NCI-H774 (cell line): ENCODE data around the gene SCAF4.
A peak's percentile ranks its signal among the peaks of the same experiment; 100 is the strongest.
"Not testable (repeated sequence)": the region's sequence is repeated elsewhere in the genome, so short reads cannot be mapped to it uniquely, and the experiment has no call there.

Experiments
- DNase-seq: peaks from one replicate; lab custom pipeline; 2025; lab: John Stamatoyannopoulos, UW

SCAF4 gene

DNA sequence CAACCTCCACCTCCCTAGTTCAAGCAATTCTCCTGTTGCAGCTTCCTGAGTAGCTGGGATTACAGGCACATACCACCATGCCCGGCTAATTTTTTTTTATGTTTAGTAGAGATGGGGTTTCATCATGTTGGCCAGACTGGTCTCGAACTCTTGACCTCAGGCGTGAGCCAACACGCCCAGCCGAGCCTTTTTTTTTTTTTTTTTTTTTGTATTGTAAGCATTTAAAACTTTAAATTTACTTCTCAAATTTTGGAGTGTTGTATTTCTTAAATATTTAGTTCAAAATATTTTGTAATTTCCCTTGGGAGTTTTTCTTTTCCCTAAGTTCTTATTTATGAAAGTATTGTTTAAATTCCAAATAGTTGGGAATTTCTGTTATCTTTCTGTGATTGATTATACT lies 9.2 kb upstream of the SCAF4 start:
- DNase-seq, result no peak

DNA sequence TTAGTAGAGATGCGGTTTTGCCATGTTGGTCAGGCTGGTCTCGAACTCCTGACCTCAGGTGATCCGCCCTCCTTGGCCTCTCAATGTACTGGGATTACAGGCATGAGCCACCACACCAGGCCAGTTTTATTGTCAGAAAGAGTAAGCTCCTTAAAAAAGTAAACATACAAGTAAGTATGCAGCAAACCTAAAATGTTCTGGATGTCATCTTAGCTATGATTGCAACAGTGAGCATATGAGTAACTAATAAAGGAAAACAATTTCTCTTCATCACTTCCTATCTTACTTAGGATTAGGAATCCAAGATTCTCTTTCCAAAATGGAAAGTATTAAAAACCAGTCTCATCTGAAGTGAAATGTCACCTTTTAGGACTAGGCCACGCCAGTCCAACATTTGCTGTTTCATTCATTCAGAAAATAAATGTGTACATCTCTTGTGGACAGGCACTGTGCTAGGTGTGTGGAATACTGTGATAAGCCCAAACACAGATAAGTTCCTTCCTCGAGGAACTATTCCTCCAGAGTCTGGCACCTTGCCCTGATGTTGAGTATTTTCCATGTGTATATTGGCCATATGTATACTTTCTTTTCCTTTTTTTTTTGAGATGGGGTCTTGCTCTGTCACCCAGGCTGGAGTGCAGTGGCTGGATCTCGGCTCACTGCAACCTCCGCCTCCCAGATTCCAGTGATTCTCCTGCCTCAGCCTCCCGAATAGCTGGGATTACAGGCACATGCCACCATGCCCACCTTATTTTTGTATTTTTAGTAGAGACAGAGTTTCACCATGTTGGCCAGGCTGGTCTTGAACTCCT lies 5.9 kb upstream of the SCAF4 start:
- not testable (repeated sequence) for DNase-seq

DNA sequence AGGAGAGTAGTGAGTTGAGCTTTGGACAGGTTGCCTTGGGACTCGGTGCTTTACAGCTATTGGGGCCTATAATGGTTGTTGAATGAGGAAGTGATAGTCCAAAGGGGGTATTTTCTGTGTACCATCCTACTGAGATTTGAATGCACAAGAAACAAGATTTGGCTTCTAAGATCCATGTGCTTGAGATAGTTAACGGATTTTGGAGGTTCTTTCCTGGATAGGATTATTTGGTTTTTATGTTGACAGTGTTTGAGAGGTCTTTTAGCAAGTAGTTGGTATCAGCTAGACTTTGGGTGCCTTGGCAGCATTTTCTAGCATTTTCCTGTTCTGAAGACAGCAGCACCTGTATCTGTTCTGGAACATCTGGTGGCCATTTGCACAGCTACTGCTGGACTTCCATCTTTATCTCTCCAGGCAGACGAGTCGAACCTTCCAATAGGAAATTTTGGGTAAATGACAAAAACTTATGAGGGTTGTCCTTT lies 3.6 kb upstream of the SCAF4 start:
- DNase-seq, result no peak

- no peak for DNase-seq
Observed at GRCh38 chr21:31733551-31734149, 1.7 kb upstream of the SCAF4 start.

- DNase-seq, result peak; percentile 37
Observed at GRCh38 chr21:31732597-31733550, 956 bp upstream of the SCAF4 start.

DNA sequence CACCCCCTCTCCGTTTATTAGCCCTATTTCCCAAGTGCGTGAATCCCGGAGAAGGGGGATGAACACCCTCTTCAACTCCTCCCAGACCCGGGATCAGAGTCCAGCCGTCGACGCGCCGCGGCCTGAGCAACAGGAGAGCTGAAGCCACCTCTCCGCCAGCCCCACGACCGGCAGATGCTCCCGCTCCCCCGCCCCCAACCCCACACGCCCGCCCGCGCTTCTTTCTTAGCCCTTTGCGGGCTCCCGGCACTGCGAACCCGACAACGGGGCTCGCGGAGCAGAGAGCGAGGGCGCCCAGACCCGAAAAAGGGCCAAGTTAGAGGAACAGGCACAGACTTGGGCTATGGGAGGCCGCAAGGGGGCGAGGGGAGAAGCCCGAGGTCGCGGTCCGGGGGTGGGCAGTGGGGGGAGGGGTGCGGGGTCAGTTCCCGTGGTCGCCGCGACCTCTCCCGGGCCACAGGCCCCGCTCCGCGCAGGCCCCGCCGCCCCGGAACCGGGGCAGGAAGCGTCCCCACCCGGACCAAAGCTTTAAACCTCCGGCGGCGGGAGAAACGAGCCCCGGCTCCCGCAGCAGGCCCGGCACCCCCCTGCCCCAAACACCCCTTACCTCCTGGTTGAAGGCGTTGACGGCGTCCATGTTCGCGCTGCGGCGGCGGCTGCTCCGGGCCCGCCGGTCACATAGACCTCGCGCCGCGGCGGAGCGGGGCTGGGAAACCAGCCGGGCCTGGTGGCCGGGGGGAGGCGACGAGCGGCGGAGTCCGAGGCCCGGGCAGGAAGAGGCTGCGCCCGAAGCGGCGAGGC lies 662 bp downstream of the SCAF4 start:
- peak; percentile 31 for DNase-seq

- DNase-seq, result peak; percentile 15
Observed at GRCh38 chr21:31730712-31731055, 1.2 kb downstream of the SCAF4 start.

- DNase-seq, result no peak
Observed at GRCh38 chr21:31729622-31730343, 2.1 kb downstream of the SCAF4 start.

- DNase-seq, result no peak
Observed at GRCh38 chr21:31728952-31729351, 3.0 kb downstream of the SCAF4 start.

GRCh38 chr21:31728191-31728590 lies 3.7 kb downstream of the SCAF4 start:
- DNase-seq, result no peak

GRCh38 chr21:31727181-31727580 lies 4.7 kb downstream of the SCAF4 start:
- no peak for DNase-seq

DNA sequence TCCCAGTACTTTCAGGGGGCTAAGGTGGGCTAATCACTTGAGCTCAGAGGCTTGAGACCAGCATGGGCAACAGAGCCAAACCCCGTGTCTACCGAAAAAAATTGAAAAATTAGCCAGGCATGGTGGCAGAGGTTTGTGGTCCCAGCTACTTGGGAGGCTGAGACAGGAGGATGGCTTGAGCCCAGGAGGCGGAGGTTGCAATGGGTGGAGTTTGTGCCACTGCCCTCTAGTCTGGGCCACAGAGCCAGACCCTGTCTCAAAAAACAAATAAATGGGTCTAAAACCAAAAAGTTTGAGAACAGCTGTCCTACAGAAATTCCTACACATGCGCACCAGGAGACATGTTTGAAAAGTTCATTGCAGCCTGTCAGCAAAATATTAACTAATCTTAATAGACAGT lies 5.5 kb downstream of the SCAF4 start:
- DNase-seq, result no peak

DNA sequence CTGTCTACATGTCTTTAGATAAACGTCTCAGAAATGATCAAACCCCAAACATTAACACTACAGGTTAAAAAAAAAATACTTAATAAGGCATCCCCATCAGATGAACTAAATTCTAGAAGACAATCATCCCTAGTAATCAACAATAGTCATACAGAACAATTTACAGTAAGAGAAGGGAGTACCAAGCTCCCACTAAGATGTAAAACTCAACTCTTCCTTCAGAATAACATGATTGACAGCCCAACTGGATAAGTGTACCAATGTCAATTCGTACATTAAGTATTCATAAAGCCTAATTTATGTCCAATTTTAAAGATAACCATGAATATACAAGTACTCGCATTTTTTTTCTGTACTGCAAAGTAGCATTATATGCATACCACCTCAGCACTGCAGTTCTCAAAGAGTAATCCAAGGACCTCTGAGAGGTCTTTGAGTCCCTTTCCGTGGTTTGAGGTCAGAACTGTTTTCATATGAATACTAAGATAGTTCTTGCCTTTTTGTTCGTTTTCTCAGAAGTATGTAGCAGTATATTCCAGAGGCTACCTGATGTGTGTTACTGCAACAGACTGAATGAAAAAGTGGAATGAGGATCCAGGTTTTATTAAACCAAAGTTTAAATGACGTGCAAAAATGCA lies 6.6 kb downstream of the SCAF4 start:
- no peak for DNase-seq

DNA sequence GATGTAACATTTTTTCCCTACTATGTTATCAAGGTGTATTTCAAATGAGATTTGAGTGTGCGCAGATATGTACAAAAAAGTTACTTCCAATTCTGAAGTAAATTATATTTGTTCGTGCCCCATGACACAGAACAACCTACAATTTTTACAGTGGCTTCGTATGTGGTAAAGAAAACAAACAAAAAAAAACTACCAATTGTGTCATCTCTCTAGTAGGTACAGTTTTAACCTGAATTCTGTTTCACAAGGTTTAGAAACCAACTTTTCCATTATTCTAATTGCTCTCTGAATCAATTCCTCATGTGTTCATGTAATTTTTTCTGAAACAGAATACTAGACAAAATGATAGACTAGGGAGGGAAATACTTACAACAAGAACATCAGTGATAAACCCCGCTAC lies 7.4 kb downstream of the SCAF4 start:
- DNase-seq, result no peak

DNA sequence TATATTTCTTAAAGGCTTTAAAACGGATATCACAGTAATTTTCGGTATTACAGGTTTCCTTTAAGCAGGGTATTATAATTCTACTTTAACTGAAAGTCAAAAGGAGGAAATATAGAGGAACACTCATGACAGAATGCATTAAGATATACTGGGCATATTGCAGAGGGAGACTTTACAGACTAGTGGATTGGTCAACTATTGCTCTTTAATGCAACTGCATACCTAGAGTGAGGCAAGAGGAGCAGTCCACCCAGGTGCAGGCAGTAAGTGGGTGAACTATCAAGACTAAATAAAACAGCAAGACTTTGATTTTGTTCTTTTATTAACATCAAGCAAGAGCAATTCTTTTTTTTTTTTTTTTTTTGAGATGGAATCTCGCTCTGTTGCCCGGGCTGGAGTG lies 10.5 kb downstream of the SCAF4 start:
- no peak for DNase-seq

DNA sequence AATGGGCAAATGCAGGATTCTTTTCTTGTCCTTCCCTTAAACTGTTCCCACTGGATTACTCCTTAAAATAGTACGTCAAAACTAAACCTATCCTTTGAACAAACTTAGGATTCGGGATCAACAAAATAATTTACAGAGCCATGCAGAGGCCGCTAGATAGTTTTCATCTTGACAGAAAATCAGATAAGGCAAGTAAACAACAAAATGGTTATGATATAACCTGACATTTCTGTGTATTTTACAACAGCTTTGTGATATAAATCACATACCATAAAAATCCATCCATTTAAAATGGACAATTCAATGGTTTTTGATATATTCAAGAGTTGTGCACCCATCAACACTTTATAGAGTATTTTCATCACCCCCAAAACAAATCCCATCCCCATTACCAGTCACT lies 11.2 kb downstream of the SCAF4 start:
- no peak for DNase-seq

- DNase-seq, result no peak
Observed at GRCh38 chr21:31720330-31720729, 11.6 kb downstream of the SCAF4 start.

DNA sequence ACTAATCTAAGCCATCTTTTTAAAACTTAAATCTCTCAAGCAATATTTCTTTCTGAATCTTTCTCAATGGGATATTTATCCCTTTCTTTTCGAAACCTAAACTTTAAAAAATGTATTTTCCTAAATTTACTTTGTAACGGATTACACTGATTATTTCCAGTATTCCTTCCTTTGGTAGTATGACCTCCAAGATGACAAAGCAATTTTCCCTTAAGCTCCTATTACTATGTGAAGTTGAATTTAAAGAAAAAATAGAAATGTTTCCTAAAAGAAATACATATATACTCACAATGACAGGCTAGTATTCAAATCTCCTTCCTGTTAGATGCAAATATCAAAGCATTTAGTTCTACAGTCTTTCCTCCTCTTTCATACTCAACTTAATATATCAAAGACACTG lies 15.8 kb downstream of the SCAF4 start:
- no peak for DNase-seq

DNA sequence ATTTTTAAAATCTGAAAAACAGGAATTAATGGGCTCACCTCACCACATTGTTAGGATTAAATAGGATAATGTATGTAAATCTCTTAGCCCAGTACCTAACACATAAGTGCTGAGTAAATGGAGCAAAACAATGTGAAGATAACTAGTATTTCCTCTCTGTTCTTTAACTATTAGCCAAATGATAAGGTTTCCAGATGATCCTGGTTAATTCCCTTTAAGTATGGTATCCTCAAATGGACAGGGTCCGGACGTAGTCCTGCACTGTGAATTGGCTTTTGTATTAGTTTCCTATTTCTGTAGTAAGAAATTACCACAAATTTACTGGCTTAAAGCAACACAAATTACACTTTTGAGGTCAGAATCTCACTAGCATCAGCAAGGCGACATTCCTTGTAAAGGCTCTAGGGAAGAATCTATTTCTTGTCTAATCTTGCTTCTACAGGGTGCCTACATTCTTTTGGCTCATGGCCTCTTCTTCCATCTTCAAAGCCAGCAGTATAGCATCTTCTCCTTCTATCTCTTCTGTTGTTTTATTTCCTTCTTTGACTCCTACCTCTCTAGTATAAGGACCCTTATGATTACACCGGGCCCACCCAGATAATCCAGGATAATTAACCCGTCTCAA lies 17.1 kb downstream of the SCAF4 start:
- no peak for DNase-seq
